Body of pancreas (tissue), 4 donors: ENCODE results near the gene VWCE. TPM values are rescaled to one million over a fixed set of nuclear protein-coding genes. Genes with fewer than 3 reads are reported as not detected.

Experiments
- ATAC-seq: fragments of 150-250 bp; one replicate; pipeline ENCODE4 v1.9.1; 2016
- DNase-seq, 4 donors: peaks; one replicate each; pipeline ENCODE4 v3.0.0-alpha.2; 2019
- H3K27ac ChIP-seq, 4 donors: fragments of 200-600 bp; sonication (generic); 1 replicate in 3 of 4; 2 replicates in 1 of 4; pipeline versions ENCODE4 v1.5.1 to v1.6.1; 2016 to 2019; ENCODE audit warnings: mild to moderate bottlenecking in 1 of 4, mixed read lengths in 1 of 4, moderate library complexity in 1 of 4
- H3K27me3 ChIP-seq, 2 donors: fragments of 200-600 bp; sonication (generic); one replicate each; pipeline ENCODE4 v1.6.0; 2016; ENCODE audit warnings: mild to moderate bottlenecking in 1 of 2
- H3K36me3 ChIP-seq, 2 donors: fragments of 200-600 bp; sonication (generic); replicated peaks in 1 of 2; 2 replicates each; pipeline ENCODE4 v1.5.1; 2016; ENCODE audit warnings: low read depth in 2 of 2; ENCODE audit not compliant: insufficient read depth in 1 of 2
- H3K4me1 ChIP-seq: fragments of 200-600 bp; sonication (generic); one replicate; pipeline ENCODE4 v1.6.0; 2016
- H3K4me3 ChIP-seq, 2 donors: fragments of 200-600 bp; sonication (generic); 1 replicate in 1 of 2; 2 replicates in 1 of 2; pipeline ENCODE4 v1.5.1; 2016 to 2019
- H3K9me3 ChIP-seq, 3 donors: fragments of 200-600 bp; sonication (generic); 1 replicate in 2 of 3; 2 replicates in 1 of 3; pipeline ENCODE4 v1.5.1; 2016
- CTCF ChIP-seq, 7 experiments: fragments of 450-650 bp in 4 of 7; fragments of 200-600 bp in 3 of 7; sonication (generic) in 3 of 7; IDR thresholded peaks; one replicate each; pipeline ENCODE4 v1.5.1; 2016 to 2019; ENCODE audit warnings: antibody characterized with exemption in 7 of 7
- POLR2A ChIP-seq, 3 donors: fragments of 450-650 bp; IDR thresholded peaks; one replicate each; pipeline ENCODE4 v1.6.1; 2016; ENCODE audit warnings: antibody characterized with exemption in 3 of 3, mild to moderate bottlenecking in 2 of 3
- WGBS, 2 donors: methylation state at CpG; one replicate each; pipeline ENCODE4 v1.1.5; 2017; 5-methylcytosine and 5-hydroxymethylcytosine counted together
- intact Hi-C: fragments of 100-400 bp; cut with DNase I; formaldehyde crosslinking; loops from one replicate; pipeline ENCODE4 v1.15.1; 2023
- total RNA-seq, 2 donors: library from RNA; depleted of rRNA; stranded (reverse); fragments of >200 nt; gene quantifications; one replicate each; pipeline ENCODE4 v1.1.0, GENCODE V29; 2016

Gene VWCE, protein sequence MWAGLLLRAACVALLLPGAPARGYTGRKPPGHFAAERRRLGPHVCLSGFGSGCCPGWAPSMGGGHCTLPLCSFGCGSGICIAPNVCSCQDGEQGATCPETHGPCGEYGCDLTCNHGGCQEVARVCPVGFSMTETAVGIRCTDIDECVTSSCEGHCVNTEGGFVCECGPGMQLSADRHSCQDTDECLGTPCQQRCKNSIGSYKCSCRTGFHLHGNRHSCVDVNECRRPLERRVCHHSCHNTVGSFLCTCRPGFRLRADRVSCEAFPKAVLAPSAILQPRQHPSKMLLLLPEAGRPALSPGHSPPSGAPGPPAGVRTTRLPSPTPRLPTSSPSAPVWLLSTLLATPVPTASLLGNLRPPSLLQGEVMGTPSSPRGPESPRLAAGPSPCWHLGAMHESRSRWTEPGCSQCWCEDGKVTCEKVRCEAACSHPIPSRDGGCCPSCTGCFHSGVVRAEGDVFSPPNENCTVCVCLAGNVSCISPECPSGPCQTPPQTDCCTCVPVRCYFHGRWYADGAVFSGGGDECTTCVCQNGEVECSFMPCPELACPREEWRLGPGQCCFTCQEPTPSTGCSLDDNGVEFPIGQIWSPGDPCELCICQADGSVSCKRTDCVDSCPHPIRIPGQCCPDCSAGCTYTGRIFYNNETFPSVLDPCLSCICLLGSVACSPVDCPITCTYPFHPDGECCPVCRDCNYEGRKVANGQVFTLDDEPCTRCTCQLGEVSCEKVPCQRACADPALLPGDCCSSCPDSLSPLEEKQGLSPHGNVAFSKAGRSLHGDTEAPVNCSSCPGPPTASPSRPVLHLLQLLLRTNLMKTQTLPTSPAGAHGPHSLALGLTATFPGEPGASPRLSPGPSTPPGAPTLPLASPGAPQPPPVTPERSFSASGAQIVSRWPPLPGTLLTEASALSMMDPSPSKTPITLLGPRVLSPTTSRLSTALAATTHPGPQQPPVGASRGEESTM
- 1 to 10 TPM in 1 of 2 donors, not detected in 1; 4.3 TPM for total RNA-seq

GRCh38 chr11:61294717-61295595, at the start of gene VWCE:
Gene VWCE, minus strand, starts transcription at chr11:61295316. Its CDS starts 279 bp downstream, at chr11:61295037.
- 2% methylated on average over 72 of the region's 97 CpGs; no CpG with 5 or more reads in 1 of the 2 donors for WGBS, 2 donors
- Histone ChIP-seq H3K4me1 (peaks cover 25% of the 10 kb centered on the region), H3K36me3 (peaks cover 0 to 2% of the 10 kb centered on the region in 2 donors), H3K9me3 (no peaks in the 10 kb centered on the region), H3K27me3 (peaks cover 0 to 5% of the 10 kb centered on the region in 2 donors), H3K27ac (peak within 1 kb of the TSS in 1 of 4 donors; percentile 17), H3K4me3 (no peak within 1 kb of the TSS)
- TF ChIP-seq POLR2A (IDR thresholded peaks at IDR 0.05): peak in 1 of 3 donors; percentile 21
- peak in 1 of 7 experiments; percentile 27 for TF ChIP-seq CTCF (IDR thresholded peaks at IDR 0.05)
- intact Hi-C loops: no loop called here
- DNase-seq (peak; percentile 47 to 67 (median 60)), ATAC-seq (peak; percentile 72)

DNA sequence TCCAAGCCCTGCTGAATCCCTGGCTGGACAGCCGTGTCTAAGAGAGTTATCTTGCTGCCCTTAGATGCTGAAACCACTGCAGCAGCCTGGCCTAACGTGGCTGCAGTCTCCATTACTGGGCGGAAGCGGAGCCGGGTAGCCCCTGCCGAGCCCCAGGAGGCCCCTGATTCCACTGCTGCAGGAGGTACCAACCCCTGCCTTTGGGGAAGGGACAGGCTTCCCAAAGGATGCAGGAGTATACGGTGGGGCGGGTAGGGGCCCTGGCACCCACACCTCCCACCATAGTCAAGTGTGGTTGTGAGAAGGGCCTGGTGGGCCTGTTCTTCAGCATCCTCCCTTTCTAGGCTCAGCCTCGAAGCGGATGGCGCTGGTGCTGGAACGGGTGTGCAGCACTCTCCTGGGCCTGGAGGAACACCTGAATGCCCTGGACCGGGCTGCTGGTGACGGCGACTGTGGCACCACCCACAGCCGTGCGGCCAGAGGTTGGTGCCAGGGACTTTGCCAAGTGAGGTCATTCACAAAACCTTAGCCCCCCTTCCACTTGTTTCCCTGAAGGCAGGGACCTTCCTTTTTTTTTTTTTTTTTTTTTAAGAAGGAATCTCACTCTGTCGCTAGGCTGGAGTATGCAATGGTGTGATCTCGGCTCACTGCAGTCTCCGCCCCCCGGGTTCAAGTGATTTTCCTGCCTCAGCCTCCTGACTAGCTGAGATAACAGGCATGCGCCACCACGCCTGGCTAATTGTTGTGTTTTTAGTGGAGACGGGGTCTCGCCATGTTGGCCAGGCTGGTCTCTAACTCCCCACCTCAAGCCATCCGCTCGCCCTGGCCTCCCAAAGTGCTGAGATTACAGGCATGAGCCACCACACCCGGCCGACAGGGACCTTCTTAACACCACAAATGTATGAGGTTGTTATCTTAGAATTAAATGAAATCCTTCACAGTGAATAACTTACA, 49.0 kb upstream of the VWCE start:
- DNase-seq: no peak
- WGBS, 2 donors: 91 to 94% methylated on average over 27 to 29 of the region's 29 CpGs
- TF ChIP-seq CTCF (IDR thresholded peaks at IDR 0.05) (no peak), POLR2A (IDR thresholded peaks at IDR 0.05) (no peak)
- Histone ChIP-seq H3K4me1 (no peaks in the 10 kb centered on the region), H3K27ac (no peak overlapping the region), H3K4me3 (no peak overlapping the region), H3K36me3 (peaks cover 0 to 2% of the 10 kb centered on the region in 2 donors), H3K27me3 (no peaks in the 10 kb centered on the region), H3K9me3 (no peaks in the 10 kb centered on the region)
- intact Hi-C loops: loop anchor here (5.0 kb wide), 1 partner anchor 38 kb away; no protein-coding TSS in a partner anchor
- ATAC-seq: no peak

- no peaks in the 10 kb centered on the region for H3K27me3 ChIP-seq
- no peaks in the 10 kb centered on the region for H3K9me3 ChIP-seq
- peaks cover 0 to 5% of the 10 kb centered on the region in 2 donors for H3K36me3 ChIP-seq
- TF ChIP-seq CTCF (IDR thresholded peaks at IDR 0.05) (no peak), POLR2A (IDR thresholded peaks at IDR 0.05) (no peak)
- no peaks in the 10 kb centered on the region for H3K4me1 ChIP-seq
- no peak overlapping the region for H3K4me3 ChIP-seq
- H3K27ac ChIP-seq: no peak overlapping the region
- ATAC-seq (no peak), DNase-seq (no peak)
- intact Hi-C loops: loop anchor here (5.0 kb wide), 1 partner anchor 40 kb away; no protein-coding TSS in a partner anchor
- WGBS, 2 donors: 75 to 88% methylated on average over 8 to 16 of the region's 20 CpGs
Measured at GRCh38 chr11:61342207-61342803, 47.2 kb upstream of the VWCE start.
